Activated naive CD4-positive, alpha-beta T cell treated with anti-CD3 and anti-CD28 coated beads, Interleukin-2, amount 50 U/mL, for 72 hours (primary cell): ENCODE results near the gene ERFE. TPM values are rescaled to one million over a fixed set of nuclear protein-coding genes. Genes with fewer than 3 reads are reported as not detected.

ENCODE experiments used
- ATAC-seq, 2 donors: fragments of 150-1000 bp; cut with Tn5 transposase; 2 replicates each; pipeline ENCODE4 v1.10.0; 2021; ENCODE audit warnings: mild to moderate bottlenecking in 2 of 2, moderate library complexity in 2 of 2
- DNase-seq, 2 donors: peaks; one replicate each; pipeline ENCODE4 v3.0.0; 2021 to 2022; ENCODE audit warnings: low spot score in 2 of 2
- H3K27ac Mint-ChIP-seq, 2 donors: one replicate each; pipeline ENCODE4 v1.8.0; 2022; ENCODE audit warnings: mild to moderate bottlenecking in 2 of 2, mixed read lengths in 2 of 2
- H3K36me3 Mint-ChIP-seq, 2 donors: one replicate each; pipeline ENCODE4 v1.8.0; 2022; ENCODE audit warnings: mixed read lengths in 2 of 2
- H3K9me3 Mint-ChIP-seq, 2 donors: one replicate each; pipeline ENCODE4 v1.8.0; 2022; ENCODE audit warnings: mixed read lengths in 2 of 2
- total RNA-seq, 2 donors: library from RNA; stranded (reverse); gene quantifications; one replicate each; pipeline ENCODE4 v1.2.3, GENCODE V29; 2022

Gene ERFE
- total RNA-seq, 2 donors from 2014 or later, result 0.60 TPM; not detected in 1

DNA sequence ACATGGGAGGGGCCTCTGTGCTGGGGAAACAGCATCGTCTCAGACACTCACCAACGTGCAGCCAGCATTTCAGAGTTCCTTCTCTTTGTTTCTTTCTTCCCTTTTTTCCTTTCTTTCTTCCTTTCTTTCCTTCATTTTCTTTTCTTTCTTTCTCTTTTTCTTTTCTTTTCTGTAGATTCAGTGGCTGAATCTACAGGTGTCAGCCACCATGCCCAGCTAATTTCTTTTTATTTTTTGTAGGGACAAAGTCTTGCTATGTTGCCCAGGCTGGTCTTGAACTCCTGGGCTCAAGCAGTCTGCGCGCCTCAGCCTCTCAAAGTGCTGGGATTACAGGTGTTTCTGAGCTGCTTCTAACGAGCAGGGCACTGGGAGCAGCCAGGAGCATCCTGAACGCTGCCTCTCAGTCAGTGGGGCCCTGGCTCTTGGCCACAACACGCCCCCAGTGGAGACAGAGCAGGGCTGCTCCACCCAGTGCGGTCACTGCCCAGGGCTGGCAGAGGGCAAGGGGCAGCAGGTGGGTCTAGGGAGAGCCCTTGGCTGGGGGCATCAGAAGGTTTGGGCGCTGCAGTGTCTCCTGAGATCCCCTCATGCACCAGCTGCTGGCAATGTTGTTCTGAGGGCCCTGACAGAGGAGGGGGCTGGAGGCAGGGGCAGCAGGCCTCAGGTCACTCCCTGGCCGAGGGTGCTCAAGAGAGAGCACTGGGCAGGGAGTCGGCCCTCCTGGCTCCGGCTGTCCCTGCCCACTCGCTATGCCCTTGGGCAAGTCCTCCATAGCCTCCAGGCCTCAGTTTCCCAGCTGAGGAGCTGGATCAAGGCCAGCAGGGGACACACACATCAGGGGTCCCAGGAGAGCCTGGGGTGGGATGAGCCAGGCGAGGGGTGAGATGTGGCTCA lies 25.0 kb upstream of the ERFE start:
- Mint-ChIP-seq H3K36me3 (no peaks in the 10 kb centered on the region), H3K27ac (peak overlapping the region in 1 of 2 donors; percentile 68), H3K9me3 (no peaks in the 10 kb centered on the region)
- ATAC-seq, result no peak
- DNase-seq, result no peak

DNA sequence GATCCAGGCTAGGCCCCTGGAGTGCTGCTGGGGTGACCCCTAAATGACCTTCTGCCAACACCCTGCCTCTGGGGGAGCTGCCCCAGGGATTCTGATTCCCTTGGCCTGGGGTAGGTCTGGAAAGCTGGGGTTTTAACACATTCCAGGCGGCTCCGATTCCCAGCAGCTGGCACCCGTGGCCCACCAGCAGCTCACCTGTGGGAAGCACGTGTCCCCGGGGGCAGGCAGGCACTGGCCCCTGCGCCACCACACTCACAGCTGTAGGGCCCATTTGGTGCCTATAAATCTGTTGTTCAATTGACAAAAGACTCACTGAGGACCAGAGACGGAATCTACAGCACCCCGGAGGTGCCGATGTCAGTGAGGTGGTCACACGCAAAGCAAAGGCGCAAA lies 24.4 kb upstream of the ERFE start:
- no peaks in the 10 kb centered on the region for H3K36me3 Mint-ChIP-seq
- ATAC-seq (no peak), DNase-seq (no peak)
- H3K27ac Mint-ChIP-seq, result no peak overlapping the region
- no peaks in the 10 kb centered on the region for H3K9me3 Mint-ChIP-seq

DNA sequence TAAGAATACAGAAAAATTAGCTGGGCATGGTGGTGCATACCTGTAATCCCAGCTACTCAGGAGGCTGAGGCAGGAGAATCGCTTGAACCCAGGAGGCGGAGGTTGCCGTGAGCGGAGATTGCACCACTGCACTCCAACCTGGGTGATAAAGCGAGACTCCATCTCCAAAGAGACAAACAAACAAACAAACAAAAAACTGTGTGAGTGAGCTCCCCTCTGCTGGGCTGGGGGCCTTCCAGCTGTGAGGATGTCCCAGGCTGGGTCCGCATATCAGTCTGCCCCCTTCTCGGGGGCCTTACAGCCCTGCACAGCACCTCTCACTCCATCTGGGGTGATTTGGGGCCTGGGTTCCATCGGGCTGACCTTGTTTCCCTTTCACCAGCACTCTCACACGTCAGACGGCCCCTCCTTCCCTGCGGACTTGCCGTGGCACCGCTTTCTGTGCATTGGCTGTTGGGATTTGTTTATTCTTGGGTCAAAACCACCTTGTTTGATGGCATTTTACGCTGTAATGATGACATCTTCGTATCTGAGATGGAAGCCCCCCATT lies 23.1 kb upstream of the ERFE start:
- no peaks in the 10 kb centered on the region for H3K9me3 Mint-ChIP-seq
- ATAC-seq (no peak), DNase-seq (no peak)
- no peak overlapping the region for H3K27ac Mint-ChIP-seq
- no peaks in the 10 kb centered on the region for H3K36me3 Mint-ChIP-seq

DNA sequence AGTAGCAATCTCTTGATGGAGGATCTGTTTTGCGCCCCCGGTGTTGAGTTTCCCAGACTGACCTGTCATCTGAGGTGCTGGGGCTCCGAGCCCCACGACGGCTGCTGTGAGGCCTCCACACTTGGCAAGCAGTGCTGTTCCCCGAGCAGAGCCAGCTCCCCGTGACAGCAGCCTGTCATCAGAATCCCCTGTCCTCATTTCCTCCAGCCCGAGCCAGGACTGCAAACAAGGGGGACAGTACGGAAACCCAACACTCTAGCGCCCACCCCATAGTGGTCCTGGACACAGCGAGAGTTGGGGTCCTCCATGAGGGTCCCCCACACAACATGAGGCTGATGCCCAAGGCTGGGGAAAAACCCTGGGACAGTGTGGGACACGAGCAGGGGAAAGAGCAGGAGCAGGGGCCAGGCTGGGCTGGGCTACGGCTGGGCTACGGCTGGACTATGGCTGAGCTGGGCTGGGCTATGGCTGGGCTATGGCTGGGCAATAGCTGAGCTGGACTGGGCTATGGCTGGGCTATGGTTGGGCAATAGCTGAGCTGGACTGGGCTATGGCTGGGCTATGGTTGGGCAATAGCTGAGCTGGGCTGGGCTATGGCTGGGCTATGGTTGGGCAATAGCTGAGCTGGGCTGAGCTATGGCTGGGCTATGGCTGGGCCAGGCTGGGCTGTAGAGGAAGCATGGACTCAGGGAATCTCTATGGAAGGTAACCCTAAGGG lies 21.8 kb upstream of the ERFE start:
- Mint-ChIP-seq H3K36me3 (no peaks in the 10 kb centered on the region), H3K9me3 (no peaks in the 10 kb centered on the region), H3K27ac (no peak overlapping the region)
- no peak for ATAC-seq
- no peak for DNase-seq

DNA sequence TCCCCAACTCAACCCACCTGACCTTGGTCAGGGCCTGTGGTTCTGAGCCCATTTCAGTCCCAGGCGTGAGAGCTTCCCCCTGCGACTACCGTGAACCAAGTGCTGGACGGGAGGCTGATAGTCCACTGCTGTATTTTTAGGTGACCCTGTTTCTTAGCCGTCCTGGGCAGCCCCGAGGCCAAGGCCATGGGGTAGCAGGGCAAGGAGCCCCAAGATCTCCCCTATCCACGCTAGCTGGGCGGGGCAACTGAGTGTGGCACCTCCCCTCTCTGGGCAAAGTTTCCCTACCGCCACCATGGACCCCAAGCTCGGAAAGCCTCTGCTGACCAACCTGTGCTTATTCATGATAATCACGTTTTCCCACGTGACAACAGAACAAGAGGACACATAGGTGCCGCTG lies 20.9 kb upstream of the ERFE start:
- DNase-seq (no peak), ATAC-seq (no peak)
- H3K36me3 Mint-ChIP-seq, result no peaks in the 10 kb centered on the region
- H3K9me3 Mint-ChIP-seq, result no peaks in the 10 kb centered on the region
- H3K27ac Mint-ChIP-seq, result no peak overlapping the region

DNA sequence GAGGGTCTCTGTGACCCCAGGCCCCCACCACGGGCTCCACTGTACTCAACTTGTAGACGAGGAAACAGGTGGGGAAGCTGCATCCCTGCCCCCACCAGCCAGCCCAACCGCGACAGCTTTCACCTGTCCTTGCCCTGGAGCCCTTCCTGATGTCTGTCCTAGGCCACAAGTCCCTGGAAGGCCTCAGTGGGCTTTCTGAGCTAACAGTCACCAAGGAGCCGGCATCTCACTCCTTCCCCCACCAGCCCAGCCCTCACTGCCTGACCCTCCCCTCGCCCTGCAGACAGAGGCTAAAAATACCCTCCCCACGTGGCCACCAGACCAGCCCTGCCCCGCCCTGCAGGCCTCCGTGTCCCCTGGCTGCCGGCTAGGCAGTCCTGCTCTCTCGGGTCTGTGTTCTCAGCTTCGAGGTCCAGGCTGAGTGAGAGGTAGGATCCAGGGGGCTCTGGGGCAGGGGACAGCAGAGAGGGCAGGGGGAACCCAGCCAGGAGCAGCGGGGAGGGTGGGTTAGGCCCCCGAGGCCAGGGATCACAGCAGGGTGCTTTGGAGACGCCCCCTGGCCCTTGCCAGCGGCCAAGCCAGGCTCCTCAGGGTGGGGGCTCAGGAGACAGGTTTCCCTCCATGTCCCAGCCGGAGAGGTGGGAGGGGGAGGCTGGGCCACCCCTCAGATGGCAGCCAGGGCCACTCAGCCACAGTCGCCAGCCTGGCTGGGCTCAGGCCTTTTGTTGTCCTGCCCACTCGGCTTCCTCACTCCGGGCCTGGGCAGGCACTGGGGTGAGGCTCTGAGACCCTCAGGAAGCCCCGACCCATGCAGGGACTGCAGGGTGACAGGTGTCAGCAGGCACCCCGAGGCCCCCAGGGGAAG lies 20.2 kb upstream of the ERFE start, which contains the start of gene KLHL30:
Gene KLHL30 (plus strand): TSS at position 338 of the 865 bp plus-strand sequence. CDS start 2,087 bp downstream, outside the sequence.
- DNase-seq, result no peak
- ATAC-seq, result no peak
- Mint-ChIP-seq H3K36me3 (no peaks in the 10 kb centered on the region), H3K9me3 (no peaks in the 10 kb centered on the region), H3K27ac (no peak within 1 kb of the TSS)

DNA sequence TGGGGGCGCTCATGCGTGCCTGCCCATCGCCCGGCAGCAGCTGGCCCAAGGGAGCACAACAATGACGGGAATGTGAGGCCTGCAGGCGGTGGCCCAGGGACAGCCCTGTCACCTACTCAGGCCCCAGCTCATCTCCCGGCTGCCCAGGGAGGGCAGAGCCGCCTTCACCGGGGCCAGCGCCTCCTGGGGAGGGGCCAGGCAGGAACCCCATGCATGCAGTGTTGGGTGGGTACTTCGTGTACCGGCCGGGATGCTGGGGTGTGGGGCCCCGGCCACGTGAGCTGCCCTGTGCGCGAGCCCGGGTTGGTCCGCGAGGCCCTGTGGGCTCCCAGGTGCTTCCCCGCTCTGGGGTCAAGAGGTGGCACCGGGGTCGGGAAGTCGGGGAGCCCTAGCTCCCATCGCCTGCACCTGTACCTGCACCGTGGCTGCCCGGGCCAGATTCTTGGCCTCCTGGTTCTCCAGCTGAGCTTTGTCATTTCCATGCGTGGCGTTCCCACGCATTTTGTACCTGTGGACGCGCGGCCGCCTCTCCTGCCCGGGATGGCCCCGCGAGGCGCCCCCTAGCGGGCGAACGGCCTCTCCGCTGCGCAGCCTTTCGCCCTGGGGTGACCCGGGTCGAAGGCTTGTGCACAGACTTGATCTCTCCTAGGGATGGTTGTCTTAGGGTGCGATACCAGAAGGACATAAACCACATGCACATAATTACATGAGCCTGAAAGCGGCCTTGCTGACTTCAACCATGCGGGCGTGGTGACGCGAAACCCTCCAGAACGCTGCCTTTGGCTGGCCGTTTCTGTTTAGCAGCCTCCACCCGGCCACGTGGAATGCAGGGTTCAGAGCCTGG lies 19.4 kb upstream of the ERFE start:
- peak; percentile 30 to 65 for ATAC-seq

DNA sequence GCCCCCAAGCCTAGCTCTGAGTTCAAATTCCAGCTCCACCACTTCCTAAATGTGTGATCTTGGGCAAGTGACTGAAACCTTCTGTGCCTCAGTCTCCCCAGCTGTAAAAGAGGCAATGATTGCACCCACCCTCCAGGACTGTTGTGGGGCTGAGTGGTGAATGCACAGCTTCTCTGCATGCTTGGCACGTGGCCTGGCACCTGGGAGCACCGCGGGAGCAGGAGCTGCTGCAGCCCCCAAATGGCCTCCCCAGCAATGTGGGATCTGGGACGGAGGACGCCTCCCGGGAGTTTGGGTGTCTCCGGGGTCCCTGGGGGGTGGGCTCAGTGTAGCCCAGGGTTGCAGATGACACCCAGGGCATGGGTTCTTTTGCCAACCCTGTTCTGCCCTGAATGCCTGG lies 18.7 kb upstream of the ERFE start:
- no peaks in the 10 kb centered on the region for H3K36me3 Mint-ChIP-seq
- no peak overlapping the region for H3K27ac Mint-ChIP-seq
- DNase-seq (no peak), ATAC-seq (no peak)
- H3K9me3 Mint-ChIP-seq, result no peaks in the 10 kb centered on the region

More for the DNA sequence above, 19.4 kb upstream of the ERFE start:
- DNase-seq, result peak in 1 of 2 donors; percentile 68
- H3K9me3 Mint-ChIP-seq, result no peaks in the 10 kb centered on the region
- H3K36me3 Mint-ChIP-seq, result no peaks in the 10 kb centered on the region
- no peak overlapping the region for H3K27ac Mint-ChIP-seq

DNA sequence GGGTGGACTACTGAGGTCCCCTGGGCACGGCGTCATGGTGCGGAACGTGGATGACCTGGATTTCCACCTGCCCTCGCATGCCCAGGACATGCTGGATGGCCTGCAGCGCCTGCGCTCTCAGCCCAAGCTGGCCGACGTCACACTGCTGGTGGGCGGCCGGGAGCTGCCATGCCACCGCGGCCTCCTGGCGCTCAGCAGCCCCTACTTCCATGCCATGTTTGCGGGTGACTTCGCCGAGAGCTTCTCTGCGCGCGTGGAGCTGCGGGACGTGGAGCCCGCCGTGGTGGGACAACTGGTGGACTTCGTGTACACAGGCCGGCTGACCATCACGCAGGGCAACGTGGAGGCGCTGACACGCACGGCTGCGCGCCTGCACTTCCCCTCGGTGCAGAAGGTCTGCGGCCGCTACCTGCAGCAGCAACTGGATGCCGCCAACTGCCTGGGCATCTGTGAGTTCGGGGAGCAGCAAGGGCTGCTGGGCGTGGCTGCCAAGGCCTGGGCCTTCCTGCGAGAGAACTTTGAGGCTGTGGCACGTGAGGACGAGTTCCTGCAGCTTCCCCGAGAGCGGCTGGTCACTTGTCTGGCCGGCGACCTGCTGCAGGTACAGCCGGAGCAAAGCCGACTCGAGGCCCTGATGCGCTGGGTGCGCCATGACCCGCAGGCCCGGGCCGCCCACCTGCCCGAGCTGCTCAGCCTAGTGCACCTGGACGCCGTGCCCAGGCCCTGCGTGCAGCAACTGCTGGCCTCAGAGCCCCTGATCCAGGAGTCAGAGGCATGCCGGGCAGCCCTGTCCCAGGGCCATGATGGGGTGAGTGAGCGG lies 17.8 kb upstream of the ERFE start:
- Mint-ChIP-seq H3K36me3 (no peaks in the 10 kb centered on the region), H3K27ac (no peak overlapping the region), H3K9me3 (no peaks in the 10 kb centered on the region)
- no peak for ATAC-seq
- DNase-seq, result no peak

DNA sequence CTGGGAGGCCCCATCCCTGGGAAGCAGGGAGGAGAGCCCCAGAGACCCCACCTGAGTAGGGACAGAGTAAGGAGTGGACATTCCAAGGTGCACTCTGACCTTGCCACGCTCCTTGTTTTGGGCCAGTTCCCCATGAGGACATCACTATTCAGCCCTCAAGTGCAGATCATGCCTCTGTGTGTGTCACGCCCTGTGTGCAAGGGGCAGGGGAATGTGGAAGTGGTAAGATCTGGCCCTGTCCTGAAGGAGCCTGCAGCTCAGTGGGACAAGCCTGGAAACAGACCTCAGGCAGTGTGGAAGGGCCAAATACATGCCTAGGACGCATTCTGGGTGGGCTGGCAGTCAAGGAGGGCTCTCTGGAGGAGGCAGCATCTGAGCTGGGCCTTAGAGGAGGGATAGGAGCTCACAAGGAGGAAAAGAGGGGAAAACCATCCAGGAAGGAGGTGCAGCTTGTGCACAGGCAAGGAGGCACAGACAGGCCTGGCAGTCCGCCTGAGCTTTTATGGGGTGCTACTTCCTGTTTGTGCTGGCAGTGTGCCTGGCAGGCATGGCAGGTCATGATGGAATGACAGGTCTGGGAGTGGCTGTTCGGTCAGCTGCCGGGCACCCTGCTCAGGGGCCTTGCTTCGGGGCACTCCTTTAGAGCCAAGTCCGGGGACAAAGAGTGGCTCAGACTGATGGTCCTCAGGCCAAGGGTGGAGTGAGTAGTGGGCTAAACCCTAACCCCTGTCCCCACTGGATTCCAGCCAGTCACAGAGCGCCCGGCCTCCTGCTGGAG lies 17.0 kb upstream of the ERFE start:
- Mint-ChIP-seq H3K36me3 (no peaks in the 10 kb centered on the region), H3K9me3 (no peaks in the 10 kb centered on the region), H3K27ac (peak overlapping the region in 1 of 2 donors; percentile 19)
- DNase-seq (no peak), ATAC-seq (peak in 1 of 2 donors; percentile 20)

DNA sequence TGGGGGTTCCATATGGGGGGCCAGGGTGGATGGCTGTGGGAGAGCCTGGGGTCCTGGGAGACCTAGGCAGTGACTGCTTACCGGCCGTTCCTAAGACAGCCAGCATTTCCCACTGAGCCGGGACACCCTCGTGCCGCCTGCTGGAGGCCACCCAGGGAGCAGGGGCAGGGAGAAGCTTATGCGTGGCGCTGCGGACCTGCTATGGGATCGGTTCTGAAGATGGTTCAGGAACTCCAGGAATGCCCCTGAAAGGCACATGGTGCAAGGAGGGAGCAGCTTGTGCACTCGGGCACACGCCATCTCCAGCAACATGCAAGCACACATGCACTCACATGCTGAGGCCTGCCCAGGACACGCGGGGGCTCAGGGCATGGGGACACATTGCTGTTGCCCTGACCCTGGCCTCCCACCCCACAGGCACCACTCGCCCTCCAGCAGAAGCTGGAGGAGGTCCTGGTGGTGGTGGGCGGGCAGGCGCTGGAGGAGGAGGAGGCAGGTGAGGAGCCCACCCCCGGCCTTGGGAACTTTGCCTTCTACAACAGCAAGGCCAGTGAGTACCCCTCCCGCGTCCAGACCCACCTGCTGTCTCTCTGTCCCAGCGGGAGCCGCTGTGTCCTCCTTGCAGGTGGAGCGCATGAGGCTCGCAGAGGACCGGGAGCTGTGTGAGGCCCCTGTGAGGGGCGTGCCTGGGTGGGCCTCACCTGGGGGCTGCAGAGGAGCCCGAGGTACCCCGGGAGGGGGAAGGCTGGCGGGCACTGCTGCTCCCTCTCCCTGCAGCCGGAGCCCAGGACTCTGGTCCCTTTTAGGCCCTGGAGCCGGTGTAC lies 16.2 kb upstream of the ERFE start:
- ATAC-seq (no peak), DNase-seq (no peak)
- no peaks in the 10 kb centered on the region for H3K9me3 Mint-ChIP-seq
- H3K36me3 Mint-ChIP-seq, result no peaks in the 10 kb centered on the region
- no peak overlapping the region for H3K27ac Mint-ChIP-seq

DNA sequence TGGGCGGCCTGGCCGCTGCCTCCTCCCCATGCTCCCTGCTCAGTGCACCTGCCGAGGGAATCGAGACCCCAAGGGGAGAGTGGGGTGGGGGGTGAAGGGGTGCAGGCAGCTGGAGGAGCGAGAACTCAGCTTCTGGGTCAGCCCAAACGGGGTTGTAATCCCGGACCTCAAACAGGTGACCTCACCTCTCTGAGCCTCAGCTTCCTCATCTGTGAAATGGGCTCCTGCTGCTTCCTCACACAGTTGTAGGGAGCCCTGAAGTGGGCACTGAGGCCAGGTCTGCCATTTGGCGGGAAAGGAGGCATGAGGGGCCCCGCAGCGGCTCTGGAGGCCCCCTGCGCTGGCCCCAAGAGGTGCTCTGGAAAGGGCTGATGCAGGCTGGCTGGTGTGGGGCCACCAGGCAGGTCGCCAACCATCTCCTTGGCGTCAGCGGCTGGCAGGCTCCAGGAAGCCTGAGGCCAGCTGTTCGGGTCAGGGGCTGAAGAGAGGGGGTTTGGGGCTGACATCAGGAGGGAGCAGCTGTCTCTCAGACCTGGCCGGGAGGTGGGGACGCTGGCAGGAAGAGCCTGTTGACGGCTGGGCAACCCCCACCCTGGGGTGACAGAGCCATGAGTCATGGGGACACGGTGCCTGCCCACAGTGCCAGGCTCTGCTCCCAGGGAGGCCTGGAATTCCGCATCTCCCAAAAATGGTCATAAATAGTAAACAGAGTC lies 15.4 kb upstream of the ERFE start:
- ATAC-seq (peak in 1 of 2 donors; percentile 47), DNase-seq (no peak)
- no peaks in the 10 kb centered on the region for H3K36me3 Mint-ChIP-seq
- no peaks in the 10 kb centered on the region for H3K9me3 Mint-ChIP-seq
- peak overlapping the region; percentile 22 to 57 for H3K27ac Mint-ChIP-seq

DNA sequence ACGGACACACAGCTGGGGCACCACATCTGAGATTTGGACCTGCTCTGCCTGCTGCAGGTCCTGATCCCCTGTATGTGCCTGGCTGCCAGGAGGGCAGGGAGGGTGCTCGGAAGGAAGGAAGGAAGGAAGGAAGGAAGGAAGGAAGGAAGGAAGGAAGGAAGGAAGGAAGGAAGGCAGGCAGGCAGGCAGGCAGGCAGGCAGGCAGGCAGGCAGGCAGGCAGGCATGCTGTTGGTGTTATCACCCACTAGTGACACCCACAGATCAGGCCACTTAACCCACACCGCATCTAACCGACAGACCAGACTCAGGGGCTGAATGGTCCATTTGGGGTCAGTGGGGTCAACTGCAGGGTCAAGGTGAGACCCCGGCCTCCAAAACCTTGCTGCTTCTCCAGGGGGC lies 14.5 kb upstream of the ERFE start:
- ATAC-seq (no peak), DNase-seq (no peak)
- no peaks in the 10 kb centered on the region for H3K36me3 Mint-ChIP-seq
- H3K9me3 Mint-ChIP-seq, result no peaks in the 10 kb centered on the region
- no peak overlapping the region for H3K27ac Mint-ChIP-seq
